GM18519 (cell line): ENCODE results near the gene RREB1.
"Not testable (repeated sequence)": the region's sequence is repeated elsewhere in the genome, so short reads cannot be mapped to it uniquely, and the experiment has no call there.

Source experiments
- ATAC-seq: cut with Tn5 transposase; IDR thresholded peaks from one replicate; pipeline ENCODE4 v1.9.1; 2021; ENCODE audit warnings: mild to moderate bottlenecking, moderate library complexity; ENCODE audit not compliant: unreplicated experiment, low FRiP score

Gene RREB1

DNA sequence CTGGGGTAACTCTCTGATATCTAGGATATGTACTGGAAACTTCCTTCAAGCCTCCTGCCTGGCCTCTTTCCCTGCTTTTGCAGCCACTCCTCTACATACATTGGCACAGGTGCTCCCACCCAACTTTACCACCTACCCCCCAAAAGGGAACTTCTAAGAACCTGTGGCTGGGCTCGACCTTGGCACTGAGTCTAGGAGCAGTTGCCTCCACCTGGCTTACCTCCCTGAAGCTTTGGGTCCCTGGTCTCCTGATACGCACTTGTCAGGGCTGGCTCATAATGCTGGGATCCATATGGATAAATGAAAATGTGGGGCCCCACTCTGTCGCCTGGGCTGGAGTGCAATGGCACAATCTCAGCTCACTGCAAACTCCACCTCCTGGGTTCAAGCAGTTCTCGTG is 149.0 kb downstream of the RREB1 start:
- ATAC-seq = no peak

DNA sequence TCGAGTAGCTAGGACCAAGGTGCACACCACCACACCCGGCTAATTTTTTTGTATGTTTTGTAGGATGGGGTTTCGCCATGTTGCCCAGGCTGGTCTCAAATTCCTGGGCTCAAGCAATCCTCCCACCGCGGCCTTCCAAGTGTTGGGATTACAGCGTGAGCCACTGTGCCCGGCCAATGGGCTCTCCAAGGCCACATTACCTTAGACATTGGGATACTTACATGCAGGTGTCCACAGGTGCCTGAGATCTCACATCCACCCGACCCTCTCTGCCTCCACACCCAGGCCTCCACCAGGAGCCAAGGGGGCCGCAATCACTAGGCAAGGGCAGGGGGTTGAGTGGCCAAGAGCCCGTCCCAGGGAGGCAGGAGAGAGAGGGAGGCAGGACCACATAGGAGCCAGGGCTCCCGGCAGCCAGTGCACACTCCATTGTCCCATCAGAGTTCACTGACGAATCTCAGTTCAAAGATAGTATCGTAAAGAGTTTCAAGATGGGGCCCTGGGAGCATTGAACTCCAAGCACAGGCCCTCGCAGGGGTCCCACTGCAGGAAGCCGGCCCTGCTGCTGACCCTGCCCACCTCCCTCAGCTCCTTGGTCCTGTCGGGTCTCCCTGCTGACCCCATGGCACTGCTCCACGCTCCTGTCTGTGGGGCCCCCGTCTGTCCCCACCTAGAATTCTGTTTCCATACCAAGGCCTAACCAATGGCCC is 149.9 kb downstream of the RREB1 start:
- ATAC-seq = no peak

DNA sequence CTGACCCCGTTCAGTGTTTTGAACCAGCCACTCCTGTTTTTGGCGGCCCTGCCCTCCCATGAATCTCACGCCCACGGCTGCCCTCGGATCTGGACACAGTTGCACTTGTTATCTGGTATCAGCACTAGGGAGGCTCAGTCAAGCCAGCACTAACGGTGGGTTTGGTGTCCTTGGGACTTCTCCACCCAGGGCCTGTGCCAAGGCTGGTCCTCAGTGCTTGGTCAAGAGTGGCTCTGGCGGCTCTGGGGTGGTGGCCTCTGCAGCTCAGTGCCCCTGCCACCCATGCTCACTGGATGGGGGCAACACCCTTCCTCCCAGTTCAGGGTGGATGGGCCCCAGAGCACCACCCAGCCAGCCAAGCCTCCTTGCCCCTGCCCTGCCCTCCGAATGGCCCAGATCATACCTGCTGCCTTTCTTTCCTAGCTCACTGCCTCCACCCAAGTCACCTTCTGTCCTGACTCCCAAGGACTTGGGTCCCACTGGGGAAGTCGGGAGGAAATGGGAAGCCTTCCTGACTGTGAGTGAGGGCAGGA is 150.5 kb downstream of the RREB1 start:
- ATAC-seq = no peak

DNA sequence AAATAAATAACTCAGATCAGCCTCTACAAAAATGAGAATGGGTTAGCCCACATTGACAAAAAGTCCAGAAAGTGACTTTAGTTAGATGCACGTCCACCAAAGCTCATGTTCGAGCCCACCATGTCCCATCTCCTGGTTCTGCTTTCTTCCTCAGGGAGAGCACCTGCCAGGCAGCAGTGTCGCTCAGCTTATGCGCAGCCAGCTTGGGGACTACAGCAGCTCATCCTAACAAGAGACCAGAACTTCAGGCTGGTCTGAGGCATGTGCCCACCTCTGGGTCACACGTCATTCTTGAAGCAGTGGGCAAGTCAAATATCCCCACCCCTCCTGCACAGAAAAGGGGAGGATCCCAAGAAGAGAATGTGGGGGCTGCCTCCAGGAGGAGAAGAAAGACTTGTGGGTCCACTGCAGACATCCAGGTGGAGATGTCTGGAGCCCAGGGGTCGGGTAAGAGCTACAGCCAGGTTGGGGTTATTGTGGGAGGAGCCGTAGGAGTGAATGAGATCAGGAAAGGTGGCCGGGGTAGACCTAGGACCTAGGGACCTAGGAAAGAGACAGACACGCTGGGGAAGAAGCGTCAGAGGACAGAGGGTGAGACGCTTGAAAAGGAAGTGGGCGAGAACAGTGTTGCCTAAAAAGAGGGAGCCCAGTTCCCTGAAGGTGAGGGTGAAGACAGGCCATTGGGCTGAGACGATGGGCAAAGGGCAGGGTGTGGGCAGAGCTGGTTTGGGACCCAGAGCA is 152.7 kb downstream of the RREB1 start:
- ATAC-seq = no peak

DNA sequence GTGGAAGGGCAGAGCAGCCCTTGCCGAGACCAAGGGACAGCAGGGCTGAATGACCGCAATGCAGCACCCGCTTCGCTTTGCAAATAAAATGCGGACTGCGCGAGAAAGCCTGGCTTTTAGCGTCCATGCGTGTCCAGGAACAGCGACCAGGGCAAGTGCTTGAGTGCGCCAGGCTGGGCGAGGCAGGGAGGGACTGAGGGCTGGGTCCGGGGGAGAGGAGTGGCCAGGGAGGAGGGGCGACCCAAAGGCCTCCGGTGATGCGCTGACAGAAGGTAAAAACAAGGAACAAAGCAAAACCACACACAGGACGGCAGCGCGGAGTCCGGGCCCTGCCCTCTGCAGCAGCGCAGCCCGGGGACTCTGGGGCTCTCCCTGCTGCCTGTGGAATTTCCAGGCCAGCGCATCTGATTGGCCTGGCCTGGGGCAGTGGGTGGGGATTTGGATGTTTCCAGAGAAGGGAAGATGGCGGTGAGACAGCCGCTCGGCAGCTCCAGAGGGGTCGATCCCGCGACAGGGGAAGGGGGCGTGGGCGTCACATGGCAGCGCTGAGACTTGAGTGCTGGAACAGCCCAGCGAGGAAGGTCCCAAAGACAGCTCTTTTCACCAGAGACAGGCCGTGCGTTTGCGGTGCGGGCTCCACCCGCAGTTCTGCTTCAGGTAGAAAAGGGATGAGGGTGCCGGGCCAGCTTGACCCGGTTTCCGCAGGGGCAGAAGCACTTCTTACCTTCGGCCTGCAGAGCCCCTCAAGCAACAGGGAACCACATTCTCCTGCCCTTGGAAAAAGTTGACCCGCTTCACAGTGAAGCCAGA is 153.5 kb downstream of the RREB1 start:
- peak; percentile 49 for ATAC-seq

DNA sequence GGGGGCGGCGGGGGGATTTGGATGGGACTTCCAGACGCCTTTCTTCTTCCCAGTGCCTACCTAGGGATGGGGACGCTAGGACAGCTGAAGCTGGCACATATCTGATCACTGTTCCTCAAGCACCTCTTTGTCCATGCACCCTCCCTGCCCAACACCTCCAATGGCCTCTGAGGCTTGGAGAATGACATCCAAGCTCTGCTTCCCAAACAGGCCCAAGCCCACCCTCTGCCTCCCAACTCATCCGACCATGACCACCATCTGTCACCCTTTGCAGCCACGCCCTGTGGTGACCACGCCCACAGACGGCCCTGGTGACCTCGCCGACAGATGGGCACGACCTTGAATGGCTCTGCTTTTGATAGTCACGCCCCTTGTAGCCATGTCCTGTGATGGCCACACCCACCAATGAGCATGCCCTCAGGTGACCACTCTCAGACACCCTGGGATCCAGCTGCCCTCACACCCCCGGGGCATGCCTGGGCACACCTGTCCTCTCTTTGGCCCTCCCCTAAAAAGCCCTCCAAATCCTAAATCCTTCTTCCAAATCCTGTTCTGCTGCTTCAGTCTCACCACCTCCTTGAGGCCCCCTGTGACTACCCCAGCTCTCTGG is 154.2 kb downstream of the RREB1 start:
- no peak for ATAC-seq

DNA sequence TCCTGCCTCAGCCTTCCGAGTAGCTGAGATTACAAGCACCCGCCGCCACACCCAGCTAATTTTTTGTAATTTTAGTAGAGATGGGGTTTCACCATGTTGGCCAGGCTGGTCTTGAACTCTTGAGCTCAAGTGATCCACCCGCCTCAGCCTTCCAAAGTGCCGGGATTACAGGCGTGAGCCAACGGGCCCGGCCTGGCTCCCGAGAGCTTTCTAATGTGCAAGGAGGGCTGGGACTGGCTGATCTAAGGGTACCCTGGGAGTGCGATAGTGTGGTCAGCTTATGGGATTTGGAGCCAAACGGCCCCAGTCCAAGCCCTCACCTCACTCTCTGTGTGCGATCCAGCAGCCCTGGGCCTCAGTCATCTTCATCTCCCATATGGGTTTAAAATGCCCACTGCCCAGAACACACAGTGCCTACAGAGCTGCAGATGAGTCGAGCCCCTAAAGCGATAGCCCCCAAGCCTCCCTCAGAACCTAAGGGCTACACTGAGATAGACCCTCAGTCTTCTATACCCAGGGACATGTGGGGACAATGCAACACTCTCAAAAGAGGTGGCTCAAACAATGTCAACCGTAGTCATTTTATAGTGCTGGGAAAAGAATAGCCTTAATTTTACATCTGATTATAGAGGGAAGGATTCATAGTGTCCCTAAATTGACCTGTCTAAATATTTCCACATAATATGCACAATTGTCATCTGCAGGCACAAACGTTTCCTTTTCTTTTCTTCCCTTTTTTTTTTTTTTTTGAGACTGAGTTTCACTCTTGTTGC is 155.2 kb downstream of the RREB1 start:
- no peak for ATAC-seq

DNA sequence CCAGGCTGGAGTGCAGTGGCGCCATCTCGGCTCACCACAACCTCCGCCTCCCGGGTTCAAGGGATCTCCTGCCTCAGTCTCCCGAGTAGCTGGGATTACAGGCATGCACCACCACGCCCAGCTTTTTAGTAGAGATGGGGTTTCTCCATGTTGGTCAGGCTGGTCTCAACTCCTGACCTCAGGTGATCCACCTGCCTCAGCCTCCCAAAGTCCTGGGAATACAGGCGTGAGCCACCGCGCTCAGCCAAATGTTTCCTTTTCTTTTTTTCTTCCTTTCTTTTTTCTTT is 155.7 kb downstream of the RREB1 start:
- ATAC-seq = not testable (repeated sequence)

DNA sequence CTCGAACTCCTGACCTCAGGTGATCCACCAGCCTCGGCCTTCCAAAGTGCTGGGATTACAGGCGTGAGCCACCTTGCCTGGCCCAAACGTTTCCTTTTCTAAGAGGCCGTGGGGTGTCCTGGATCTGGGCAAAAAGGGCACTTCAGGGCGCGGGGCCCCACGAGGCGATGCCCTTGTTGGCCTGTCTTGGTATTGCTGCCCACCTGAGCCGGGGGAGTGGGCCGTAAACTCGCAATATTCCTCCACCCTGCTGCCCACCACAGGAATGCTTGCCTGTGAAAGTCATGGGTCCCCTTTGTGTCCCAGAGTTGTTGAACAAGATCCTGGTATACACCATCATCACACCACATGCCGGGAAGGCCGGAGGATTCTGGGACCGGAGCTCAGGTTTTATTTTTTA is 156.3 kb downstream of the RREB1 start:
- no peak for ATAC-seq

DNA sequence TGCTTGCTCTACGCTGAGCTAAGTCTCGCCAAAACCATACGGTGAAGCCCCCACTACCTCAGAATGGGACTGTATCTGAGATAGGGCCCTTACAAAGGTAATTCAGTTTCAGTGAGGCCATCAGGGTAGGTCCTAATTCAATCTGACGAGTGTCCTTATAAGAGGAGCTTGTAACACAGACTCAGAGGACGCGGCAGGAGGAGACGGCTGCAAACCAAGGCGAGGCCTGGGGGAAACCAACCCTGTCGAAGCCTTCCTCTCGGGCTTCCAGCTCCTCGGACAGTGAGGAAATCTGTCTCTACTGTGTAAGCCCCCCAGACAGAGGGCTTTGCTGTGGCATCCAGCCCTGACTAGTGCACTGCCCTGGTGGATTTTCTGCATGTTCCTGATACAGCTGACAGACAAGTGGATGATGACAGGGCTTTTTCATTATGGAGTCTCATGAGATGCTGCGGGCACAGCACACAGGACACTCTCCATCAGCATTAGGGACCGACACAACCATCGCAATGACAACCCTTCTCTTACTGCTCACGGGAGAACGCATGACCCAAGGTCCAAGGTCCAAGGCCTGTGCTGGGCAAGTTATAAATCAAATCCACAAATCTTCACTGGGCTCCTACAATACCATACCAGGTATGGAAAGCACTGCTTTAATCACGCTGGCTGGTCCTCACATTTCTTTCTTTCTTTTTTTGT is 157.1 kb downstream of the RREB1 start:
- ATAC-seq = no peak

DNA sequence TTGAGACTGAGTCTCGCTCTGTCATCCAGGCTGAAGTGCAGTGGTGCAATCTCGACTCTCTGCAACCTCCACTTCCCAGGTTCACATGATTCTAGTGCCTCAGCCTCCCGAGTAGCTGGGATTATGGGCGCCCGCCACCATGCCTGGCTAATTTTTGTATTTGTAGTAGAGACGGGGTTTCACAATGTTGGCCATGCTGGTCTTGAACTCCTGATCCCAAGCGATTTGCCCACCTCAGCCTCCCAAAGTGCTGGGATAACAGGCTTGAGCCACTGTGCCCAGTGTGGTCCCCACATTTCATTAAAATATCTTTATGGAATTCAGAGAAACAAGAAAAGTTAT is 157.6 kb downstream of the RREB1 start:
- ATAC-seq = not testable (repeated sequence)

DNA sequence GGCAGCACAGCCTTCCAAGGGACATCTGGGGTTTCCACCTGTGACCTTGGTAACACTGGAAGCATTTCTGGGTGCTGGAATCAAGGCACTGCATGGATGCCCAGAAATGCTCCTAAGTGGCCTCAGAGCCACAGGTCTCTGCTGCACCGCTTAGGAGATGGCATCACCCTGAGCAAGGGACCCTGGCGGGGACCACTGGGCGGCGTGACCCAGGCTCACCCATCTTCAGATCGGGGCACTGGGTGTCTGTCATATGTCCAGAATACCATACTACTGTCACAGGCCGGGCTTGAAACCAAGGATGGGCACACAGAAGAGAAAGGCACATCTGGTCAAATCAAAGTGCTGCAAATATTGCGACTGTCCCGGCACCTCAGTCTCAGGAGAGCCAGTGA is 159.3 kb downstream of the RREB1 start:
- ATAC-seq = no peak

DNA sequence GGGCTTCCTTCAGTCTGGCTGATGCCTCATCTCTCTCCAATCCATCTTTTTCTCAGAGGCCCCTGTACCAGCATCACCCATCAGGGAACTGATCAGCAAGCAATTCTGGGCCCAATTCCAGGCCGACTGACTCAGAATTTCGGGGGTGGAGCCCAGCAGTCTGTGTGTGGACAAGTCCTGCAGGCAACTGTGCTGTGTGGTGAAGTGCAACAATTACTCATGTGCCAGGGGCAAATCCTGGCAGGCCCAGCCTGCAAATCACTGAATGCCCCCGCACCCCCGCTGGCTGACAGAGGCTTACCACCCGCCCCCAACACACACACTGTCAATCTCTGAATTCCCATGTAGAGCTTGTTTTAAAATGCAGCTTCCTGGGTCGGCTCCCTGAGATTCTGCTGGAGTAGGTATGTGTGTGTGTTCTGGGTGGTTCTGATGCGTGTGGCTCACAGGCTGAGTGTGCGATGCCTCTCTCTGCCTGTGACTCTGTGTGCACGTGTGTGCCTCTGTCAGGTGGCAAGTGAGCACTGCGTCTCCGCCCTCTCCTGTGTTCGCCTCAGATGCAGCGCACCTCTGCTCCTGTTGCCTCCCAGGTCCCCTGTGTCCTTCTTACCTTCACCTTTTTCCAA is 159.8 kb downstream of the RREB1 start:
- ATAC-seq = no peak

DNA sequence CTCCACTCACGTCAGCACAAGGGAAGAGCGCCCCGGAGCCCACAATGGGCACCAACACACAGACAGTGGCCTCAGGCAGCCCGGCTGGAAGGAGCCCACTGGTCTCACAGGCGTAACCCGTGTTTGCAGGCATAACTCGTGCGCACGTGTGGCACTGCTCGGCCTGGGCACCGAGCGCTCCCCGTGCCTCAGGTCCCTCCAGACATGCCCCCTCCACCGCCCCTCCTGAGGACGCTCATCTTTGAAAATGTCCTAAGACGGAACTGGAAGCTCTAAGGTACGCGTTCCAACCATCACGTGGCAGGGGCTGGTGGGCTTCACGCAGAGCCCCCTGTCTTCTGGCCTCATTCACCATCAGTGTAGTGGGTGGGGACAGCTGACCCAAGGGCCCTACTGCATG is 160.6 kb downstream of the RREB1 start:
- ATAC-seq = no peak

DNA sequence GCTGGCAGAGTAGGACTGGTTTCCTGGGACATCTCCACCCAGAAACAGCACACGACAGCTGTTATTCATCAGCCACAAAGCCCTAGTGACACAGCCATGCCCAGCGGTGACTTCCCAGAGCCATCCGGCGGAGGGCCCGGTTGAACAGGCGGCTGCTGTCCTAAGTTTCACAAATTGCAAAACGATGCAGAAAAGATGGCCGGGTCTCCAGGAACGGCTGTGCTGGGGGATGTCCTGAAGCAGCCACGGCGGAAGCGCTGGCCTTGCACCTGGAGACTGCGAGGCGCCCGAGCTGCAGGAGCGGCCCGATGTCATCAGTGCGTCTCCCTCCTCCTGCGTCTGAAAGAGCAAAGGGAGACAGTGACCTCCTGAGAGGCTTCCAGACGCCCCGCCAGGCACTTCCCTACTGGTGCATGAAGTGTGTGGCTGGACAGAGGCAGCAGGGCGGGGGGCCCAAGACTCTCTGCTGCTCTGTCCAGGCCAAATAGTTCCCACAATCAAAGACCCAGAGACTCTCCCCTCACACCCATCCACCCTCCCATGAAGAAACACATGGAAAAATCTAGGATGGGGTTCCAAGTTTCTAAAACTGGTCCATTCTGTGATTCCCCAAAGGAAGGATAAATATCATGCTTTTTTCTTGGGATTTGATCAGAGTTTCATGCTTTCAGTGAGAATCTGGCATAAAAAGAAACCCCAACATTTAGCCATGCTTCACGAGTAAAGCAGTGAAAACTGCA is 161.2 kb downstream of the RREB1 start:
- no peak for ATAC-seq

DNA sequence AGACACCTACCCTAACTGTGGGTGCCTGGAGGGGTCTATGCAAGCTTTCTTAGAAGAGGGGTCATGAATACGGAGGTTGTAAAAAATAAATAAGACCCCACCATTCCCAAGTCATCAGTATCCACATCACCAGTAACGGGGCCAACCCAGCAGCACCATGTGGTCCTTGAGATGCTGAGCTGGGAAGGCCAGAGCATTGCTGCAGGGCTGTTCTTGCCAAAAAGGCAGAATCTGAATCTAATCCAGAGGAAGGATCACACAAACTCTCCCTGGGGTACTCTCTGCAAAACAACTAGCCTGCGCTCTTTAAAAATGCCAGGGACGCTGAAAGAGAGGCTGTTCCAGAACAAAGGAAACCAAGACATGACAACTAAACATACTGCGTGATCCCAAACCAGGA is 162.1 kb downstream of the RREB1 start:
- no peak for ATAC-seq

DNA sequence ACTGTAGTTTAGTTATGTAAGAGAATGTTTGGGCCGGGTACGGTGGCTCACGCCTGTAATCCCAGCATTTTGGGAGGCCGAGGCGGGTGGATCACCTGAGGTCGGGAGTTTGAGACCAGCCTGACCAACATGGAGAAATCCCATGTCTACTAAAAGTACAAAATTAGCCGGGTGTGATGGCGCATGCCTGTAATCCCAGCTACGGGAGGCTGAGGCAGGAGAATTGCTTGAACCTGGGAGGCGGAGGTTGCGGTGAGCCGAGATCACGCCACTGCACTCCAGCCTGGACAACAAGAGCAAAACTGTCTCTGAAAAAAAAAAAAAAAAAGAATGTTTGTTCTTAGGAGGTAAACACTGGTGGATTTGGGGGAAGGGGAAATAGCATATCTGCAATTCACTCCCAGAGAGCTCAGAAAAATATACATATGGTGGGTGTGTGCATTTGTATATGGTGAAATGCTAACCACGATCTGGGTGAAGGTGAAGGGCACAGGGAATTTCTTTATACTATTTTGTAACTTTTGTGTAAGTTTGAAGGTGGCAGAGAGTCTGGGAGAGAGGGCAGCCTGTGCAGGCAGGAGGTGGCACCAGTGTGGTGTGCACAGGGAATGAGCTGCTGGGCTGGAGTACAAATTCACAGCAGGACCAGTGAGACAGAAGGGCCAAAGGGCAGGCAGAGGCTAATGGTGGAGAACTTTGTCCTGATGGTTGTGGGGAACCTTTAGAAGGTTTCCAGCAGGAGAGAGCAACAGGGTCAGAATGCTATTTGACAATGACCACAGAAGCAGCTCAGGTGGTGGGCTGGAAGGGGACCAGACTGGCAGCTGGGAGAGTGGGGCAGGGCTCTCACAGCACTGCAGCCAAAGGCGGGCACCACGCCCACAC is 162.8 kb downstream of the RREB1 start:
- no peak for ATAC-seq

DNA sequence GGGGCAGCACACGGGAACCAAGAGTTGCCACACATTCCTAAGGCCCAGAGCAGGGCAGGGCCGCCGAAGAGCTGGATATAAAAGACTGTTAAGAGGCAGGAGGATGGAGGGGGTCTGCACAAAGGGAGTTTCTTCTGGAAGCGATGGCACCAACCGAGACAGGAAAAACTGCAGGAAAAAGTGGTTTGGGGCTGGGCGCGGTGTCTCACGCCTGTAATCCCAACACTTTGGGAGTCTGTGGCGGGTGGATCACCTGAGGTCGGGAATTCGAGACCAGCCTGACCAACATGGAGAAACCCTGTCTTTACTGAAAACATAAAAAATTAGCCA is 163.4 kb downstream of the RREB1 start:
- no peak for ATAC-seq
